Measurements from ENCODE around the gene GALNT7.
A peak's percentile ranks its signal among the peaks of the same experiment; 100 is the strongest.

The GALNT7 gene

GRCh38 chr4:173169178-173169427, 492 bp downstream of the GALNT7 start:
- no peaks in the 10 kb centered on the region for H3K27me3 ChIP-seq (replicated peaks)
- in situ Hi-C loops (cut with HindIII; ENCODE audit: low pct_ligation_motif_present, low sequenced_read_pairs), result no loop called here
- H3K4me3 ChIP-seq (ENCODE audit: low read depth, low read length), result peak overlapping the region; percentile 84
- no peak for TF ChIP-seq CTCF (IDR thresholded peaks at IDR 0.05; ENCODE audit: low read depth, low read length, missing control alignments)
- H3K36me3 ChIP-seq (replicated peaks), result no peaks in the 10 kb centered on the region
- peak overlapping the region; percentile 67 for H3K27ac ChIP-seq
- DNase-seq, result no peak

- no peak for TF ChIP-seq CTCF (IDR thresholded peaks at IDR 0.05; ENCODE audit: low read depth, low read length, missing control alignments)
- in situ Hi-C loops (cut with HindIII; ENCODE audit: low pct_ligation_motif_present, low sequenced_read_pairs), result no loop called here
- Histone ChIP-seq H3K36me3 (replicated peaks) (no peaks in the 10 kb centered on the region), H3K27ac (peak overlapping the region; percentile 67), H3K27me3 (replicated peaks) (no peaks in the 10 kb centered on the region), H3K4me3 (ENCODE audit: low read depth, low read length) (peak overlapping the region; percentile 84)
- no peak for DNase-seq
These were observed 994 bp downstream of the GALNT7 start for GRCh38 chr4:173169428-173170181.

GRCh38 chr4:173170182-173170778, 1.7 kb downstream of the GALNT7 start:
- Histone ChIP-seq H3K4me3 (ENCODE audit: low read depth, low read length) (peak overlapping the region; percentile 84), H3K27ac (peak overlapping the region; percentile 67), H3K36me3 (replicated peaks) (no peaks in the 10 kb centered on the region), H3K27me3 (replicated peaks) (no peaks in the 10 kb centered on the region)
- DNase-seq, result no peak
- TF ChIP-seq CTCF (IDR thresholded peaks at IDR 0.05; ENCODE audit: low read depth, low read length, missing control alignments), result no peak
- in situ Hi-C loops (cut with HindIII; ENCODE audit: low pct_ligation_motif_present, low sequenced_read_pairs), result no loop called here

GRCh38 chr4:173171098-173171497, 2.5 kb downstream of the GALNT7 start:
- in situ Hi-C loops (cut with HindIII; ENCODE audit: low pct_ligation_motif_present, low sequenced_read_pairs), result no loop called here
- H3K27ac ChIP-seq, result no peak overlapping the region
- no peaks in the 10 kb centered on the region for H3K36me3 ChIP-seq (replicated peaks)
- TF ChIP-seq CTCF (IDR thresholded peaks at IDR 0.05; ENCODE audit: low read depth, low read length, missing control alignments), result peak; percentile 49
- no peak overlapping the region for H3K4me3 ChIP-seq (ENCODE audit: low read depth, low read length)
- no peaks in the 10 kb centered on the region for H3K27me3 ChIP-seq (replicated peaks)
- no peak for DNase-seq

- in situ Hi-C loops (cut with HindIII; ENCODE audit: low pct_ligation_motif_present, low sequenced_read_pairs), result no loop called here
- H3K27me3 ChIP-seq (replicated peaks), result no peaks in the 10 kb centered on the region
- DNase-seq, result no peak
- H3K36me3 ChIP-seq (replicated peaks), result no peaks in the 10 kb centered on the region
- TF ChIP-seq CTCF (IDR thresholded peaks at IDR 0.05; ENCODE audit: low read depth, low read length, missing control alignments), result no peak
- no peak overlapping the region for H3K27ac ChIP-seq
- no peak overlapping the region for H3K4me3 ChIP-seq (ENCODE audit: low read depth, low read length)
These were observed 3.4 kb downstream of the GALNT7 start for GRCh38 chr4:173171987-173172386.

- no peak for DNase-seq
- H3K36me3 ChIP-seq (replicated peaks), result no peaks in the 10 kb centered on the region
- no peak overlapping the region for H3K27ac ChIP-seq
- H3K27me3 ChIP-seq (replicated peaks), result no peaks in the 10 kb centered on the region
- in situ Hi-C loops (cut with HindIII; ENCODE audit: low pct_ligation_motif_present, low sequenced_read_pairs), result no loop called here
- H3K4me3 ChIP-seq (ENCODE audit: low read depth, low read length), result no peak overlapping the region
- no peak for TF ChIP-seq CTCF (IDR thresholded peaks at IDR 0.05; ENCODE audit: low read depth, low read length, missing control alignments)
These were observed 5.6 kb downstream of the GALNT7 start for GRCh38 chr4:173174184-173174583.

Measured in brain microvascular endothelial cell (primary cell).